Measurements from ENCODE around the gene HMX2. TPM values are rescaled to one million over a fixed set of nuclear protein-coding genes. Genes with fewer than 3 reads are reported as not detected.

HMX2 gene
- total and polyA plus RNA-seq, 4 donors = not detected

GRCh38 chr10:123126246-123126645 is 21.7 kb upstream of the HMX2 start:
- H3K4me3 ChIP-seq (ENCODE audit: low read length in 2 of 2) = no peak overlapping the region
- H3K27ac ChIP-seq (ENCODE audit: low read depth in 1 of 2, low read length in 2 of 2) = no peak overlapping the region
- 59 to 69% methylated on average over 5 of the region's 5 CpGs for WGBS, 2 donors
- ATAC-seq (ENCODE audit: low FRiP score) (no peak), DNase-seq (no peak)
- peaks cover 10% of the 10 kb centered on the region for H3K9me3 ChIP-seq (ENCODE audit: control insufficient read depth, low read length)
- intact Hi-C loops (cut with DNase I) = no loop called here
- no peaks in the 10 kb centered on the region for H3K36me3 ChIP-seq (ENCODE audit: control insufficient read depth in 1 of 2, insufficient read depth in 2 of 2, low read length in 1 of 2)
- no peaks in the 10 kb centered on the region for H3K4me1 ChIP-seq (ENCODE audit: control insufficient read depth in 1 of 2, insufficient read depth in 2 of 2, low read length in 2 of 2)
- H3K27me3 ChIP-seq (ENCODE audit: control insufficient read depth in 1 of 2, insufficient read depth in 2 of 2, low read length in 1 of 2) = peaks cover 0 to 5% of the 10 kb centered on the region in 2 donors

- peaks cover 0 to 5% of the 10 kb centered on the region in 2 donors for H3K27me3 ChIP-seq (ENCODE audit: control insufficient read depth in 1 of 2, insufficient read depth in 2 of 2, low read length in 1 of 2)
- peaks cover 8% of the 10 kb centered on the region for H3K9me3 ChIP-seq (ENCODE audit: control insufficient read depth, low read length)
- intact Hi-C loops (cut with DNase I) = loop anchor here (5.0 to 10.0 kb wide), 2 partner anchors 255 to 433 kb away; no protein-coding TSS in a partner anchor
- no peak for DNase-seq
- no peak for ATAC-seq (ENCODE audit: low FRiP score)
- 66 to 67% methylated on average over 4 of the region's 4 CpGs for WGBS, 2 donors
- H3K4me1 ChIP-seq (ENCODE audit: control insufficient read depth in 1 of 2, insufficient read depth in 2 of 2, low read length in 2 of 2) = no peaks in the 10 kb centered on the region
- no peak overlapping the region for H3K27ac ChIP-seq (ENCODE audit: low read depth in 1 of 2, low read length in 2 of 2)
- no peaks in the 10 kb centered on the region for H3K36me3 ChIP-seq (ENCODE audit: control insufficient read depth in 1 of 2, insufficient read depth in 2 of 2, low read length in 1 of 2)
- no peak overlapping the region for H3K4me3 ChIP-seq (ENCODE audit: low read length in 2 of 2)
Observed at GRCh38 chr10:123129618-123130271, 18.2 kb upstream of the HMX2 start.

- peaks cover 0 to 5% of the 10 kb centered on the region in 2 donors for H3K27me3 ChIP-seq (ENCODE audit: control insufficient read depth in 1 of 2, insufficient read depth in 2 of 2, low read length in 1 of 2)
- intact Hi-C loops (cut with DNase I) = loop anchor here (1.0 to 10.0 kb wide), 3 partner anchors 252 to 429 kb away; no protein-coding TSS in a partner anchor
- ATAC-seq (ENCODE audit: low FRiP score) = peak; percentile 84
Observed at GRCh38 chr10:123132576-123133477, 15.1 kb upstream of the HMX2 start.

GRCh38 chr10:123133541-123134342 is 14.2 kb upstream of the HMX2 start:
- DNase-seq = no peak
- no peak for ATAC-seq (ENCODE audit: low FRiP score)
- Histone ChIP-seq H3K27ac (ENCODE audit: low read depth in 1 of 2, low read length in 2 of 2) (no peak overlapping the region), H3K36me3 (ENCODE audit: control insufficient read depth in 1 of 2, insufficient read depth in 2 of 2, low read length in 1 of 2) (no peaks in the 10 kb centered on the region), H3K27me3 (ENCODE audit: control insufficient read depth in 1 of 2, insufficient read depth in 2 of 2, low read length in 1 of 2) (peaks cover 0 to 3% of the 10 kb centered on the region in 2 donors), H3K4me3 (ENCODE audit: low read length in 2 of 2) (no peak overlapping the region), H3K9me3 (ENCODE audit: control insufficient read depth, low read length) (no peaks in the 10 kb centered on the region), H3K4me1 (ENCODE audit: control insufficient read depth in 1 of 2, insufficient read depth in 2 of 2, low read length in 2 of 2) (no peaks in the 10 kb centered on the region)
- 9% methylated on average over 40 of the region's 40 CpGs for WGBS, 2 donors
- intact Hi-C loops (cut with DNase I) = loop anchor here (1.0 to 10.0 kb wide), 3 partner anchors 251 to 429 kb away; no protein-coding TSS in a partner anchor

More at GRCh38 chr10:123132576-123133477, 15.1 kb upstream of the HMX2 start:
- no peak overlapping the region for H3K4me3 ChIP-seq (ENCODE audit: low read length in 2 of 2)
- H3K4me1 ChIP-seq (ENCODE audit: control insufficient read depth in 1 of 2, insufficient read depth in 2 of 2, low read length in 2 of 2) = no peaks in the 10 kb centered on the region
- peaks cover 4% of the 10 kb centered on the region for H3K9me3 ChIP-seq (ENCODE audit: control insufficient read depth, low read length)
- H3K27ac ChIP-seq (ENCODE audit: low read depth in 1 of 2, low read length in 2 of 2) = no peak overlapping the region
- peak; percentile 89 to 94 for DNase-seq
- H3K36me3 ChIP-seq (ENCODE audit: control insufficient read depth in 1 of 2, insufficient read depth in 2 of 2, low read length in 1 of 2) = no peaks in the 10 kb centered on the region
- WGBS, 2 donors = 3 to 4% methylated on average over 48 of the region's 48 CpGs

GRCh38 chr10:123134343-123134914 is 13.5 kb upstream of the HMX2 start:
- intact Hi-C loops (cut with DNase I) = loop anchor here (5.0 to 10.0 kb wide), 2 partner anchors 250 to 428 kb away; no protein-coding TSS in a partner anchor
- DNase-seq (no peak), ATAC-seq (ENCODE audit: low FRiP score) (no peak)
- Histone ChIP-seq H3K36me3 (ENCODE audit: control insufficient read depth in 1 of 2, insufficient read depth in 2 of 2, low read length in 1 of 2) (no peaks in the 10 kb centered on the region), H3K4me3 (ENCODE audit: low read length in 2 of 2) (no peak overlapping the region), H3K9me3 (ENCODE audit: control insufficient read depth, low read length) (no peaks in the 10 kb centered on the region), H3K27me3 (ENCODE audit: control insufficient read depth in 1 of 2, insufficient read depth in 2 of 2, low read length in 1 of 2) (peaks cover 0 to 3% of the 10 kb centered on the region in 2 donors), H3K4me1 (ENCODE audit: control insufficient read depth in 1 of 2, insufficient read depth in 2 of 2, low read length in 2 of 2) (no peaks in the 10 kb centered on the region), H3K27ac (ENCODE audit: low read depth in 1 of 2, low read length in 2 of 2) (no peak overlapping the region)
- WGBS, 2 donors = 2 to 4% methylated on average over 42 of the region's 42 CpGs

GRCh38 chr10:123134915-123135414 is 13.0 kb upstream of the HMX2 start:
- Histone ChIP-seq H3K36me3 (ENCODE audit: control insufficient read depth in 1 of 2, insufficient read depth in 2 of 2, low read length in 1 of 2) (no peaks in the 10 kb centered on the region), H3K9me3 (ENCODE audit: control insufficient read depth, low read length) (no peaks in the 10 kb centered on the region), H3K4me3 (ENCODE audit: low read length in 2 of 2) (peak overlapping the region in 1 of 2 donors; percentile 15), H3K4me1 (ENCODE audit: control insufficient read depth in 1 of 2, insufficient read depth in 2 of 2, low read length in 2 of 2) (no peaks in the 10 kb centered on the region), H3K27me3 (ENCODE audit: control insufficient read depth in 1 of 2, insufficient read depth in 2 of 2, low read length in 1 of 2) (peaks cover 0 to under 1% of the 10 kb centered on the region in 2 donors), H3K27ac (ENCODE audit: low read depth in 1 of 2, low read length in 2 of 2) (no peak overlapping the region)
- ATAC-seq (ENCODE audit: low FRiP score) = no peak
- intact Hi-C loops (cut with DNase I) = loop anchor here (5.0 to 10.0 kb wide), 2 partner anchors 250 to 427 kb away; no protein-coding TSS in a partner anchor
- DNase-seq = no peak
- WGBS, 2 donors = 3% methylated on average over 44 to 46 of the region's 46 CpGs

- no peak within 1 kb of the TSS for H3K27ac ChIP-seq (ENCODE audit: low read depth in 1 of 2, low read length in 2 of 2)
- ATAC-seq (ENCODE audit: low FRiP score) (no peak), DNase-seq (no peak)
- 1 to 2% methylated on average over 58 to 76 of the region's 76 CpGs for WGBS, 2 donors
- no peaks in the 10 kb centered on the region for H3K4me1 ChIP-seq (ENCODE audit: control insufficient read depth in 1 of 2, insufficient read depth in 2 of 2, low read length in 2 of 2)
- H3K4me3 ChIP-seq (ENCODE audit: low read length in 2 of 2) = peak within 1 kb of the TSS in 1 of 2 donors; percentile 15
- intact Hi-C loops (cut with DNase I) = loop anchor here in 1 of 2 donors (10.0 kb wide), 1 partner anchor 249 kb away; no protein-coding TSS in a partner anchor
- no peaks in the 10 kb centered on the region for H3K9me3 ChIP-seq (ENCODE audit: control insufficient read depth, low read length)
- H3K27me3 ChIP-seq (ENCODE audit: control insufficient read depth in 1 of 2, insufficient read depth in 2 of 2, low read length in 1 of 2) = no peaks in the 10 kb centered on the region
- no peaks in the 10 kb centered on the region for H3K36me3 ChIP-seq (ENCODE audit: control insufficient read depth in 1 of 2, insufficient read depth in 2 of 2, low read length in 1 of 2)
Observed at GRCh38 chr10:123135415-123136141, 12.4 kb upstream of the HMX2 start, which contains the start of gene HMX3. Gene HMX3, plus strand, starts transcription at chr10:123135970. Its CDS starts 81 bp downstream, at chr10:123136051.
